Umbilical cord (tissue), 2 donors: ENCODE results near the gene G0S2. TPM values are rescaled to one million over a fixed set of nuclear protein-coding genes. Genes with fewer than 3 reads are reported as not detected.

Source experiments
- DNase-seq: peaks from one replicate; pipeline ENCODE4 v3.0.0-alpha.2; 2015; ENCODE audit warnings: low spot score
- total RNA-seq: library from RNA; depleted of rRNA; stranded (reverse); fragments of >200 nt; gene quantifications from one replicate; pipeline ENCODE4 v1.2.3, GENCODE V29; 2014; ENCODE audit warnings: low replicate concordance; ENCODE audit not compliant: insufficient read depth

G0S2 gene
- total RNA-seq, 1 donor from 2014 or later, result 11.1 TPM

GRCh38 chr1:209648346-209648745 is 26.9 kb upstream of the G0S2 start:
- DNase-seq, result peak; percentile 54

- DNase-seq, result peak; percentile 71
Observed at GRCh38 chr1:209648931-209649776, 26.1 kb upstream of the G0S2 start.

- DNase-seq, result no peak
Observed at GRCh38 chr1:209650454-209650853, 24.8 kb upstream of the G0S2 start.

- DNase-seq, result peak; percentile 63
Observed at GRCh38 chr1:209651138-209651587, 24.0 kb upstream of the G0S2 start.

- DNase-seq, result peak; percentile 55
Observed at GRCh38 chr1:209652121-209652735, 23.0 kb upstream of the G0S2 start, which contains the start of gene LAMB3. Gene LAMB3, minus strand, starts transcription at chr1:209652425. Its CDS starts 1,481 bp downstream, at chr1:209650944.

GRCh38 chr1:209652873-209653401 is 22.3 kb upstream of the G0S2 start:
- peak; percentile 85 for DNase-seq

- no peak for DNase-seq
Observed at GRCh38 chr1:209653915-209654351, 21.3 kb upstream of the G0S2 start.

- DNase-seq, result no peak
Observed at GRCh38 chr1:209655411-209656231, 19.6 kb upstream of the G0S2 start.

GRCh38 chr1:209657140-209657879 is 17.9 kb upstream of the G0S2 start:
- DNase-seq, result no peak

- DNase-seq, result no peak
Observed at GRCh38 chr1:209657918-209658317, 17.3 kb upstream of the G0S2 start.

- peak; percentile 53 for DNase-seq
Observed at GRCh38 chr1:209659909-209660308, 15.3 kb upstream of the G0S2 start.

GRCh38 chr1:209661071-209661470 is 14.1 kb upstream of the G0S2 start:
- no peak for DNase-seq

- no peak for DNase-seq
Observed at GRCh38 chr1:209662879-209663327, 12.3 kb upstream of the G0S2 start.

GRCh38 chr1:209667103-209667502 is 8.1 kb upstream of the G0S2 start:
- DNase-seq, result no peak

- DNase-seq, result no peak
Observed at GRCh38 chr1:209667708-209668107, 7.5 kb upstream of the G0S2 start.

- no peak for DNase-seq
Observed at GRCh38 chr1:209670441-209671082, 4.7 kb upstream of the G0S2 start.

GRCh38 chr1:209672705-209673630 is 2.2 kb upstream of the G0S2 start:
- no peak for DNase-seq

GRCh38 chr1:209673631-209674417 is 1.4 kb upstream of the G0S2 start:
- no peak for DNase-seq
